ENCODE measurements around the gene CEP44.
A peak's percentile ranks its signal among the peaks of the same experiment; 100 is the strongest.
"Not testable (repeated sequence)": the region's sequence is repeated elsewhere in the genome, so short reads cannot be mapped to it uniquely, and the experiment has no call there.

CEP44 gene, protein sequence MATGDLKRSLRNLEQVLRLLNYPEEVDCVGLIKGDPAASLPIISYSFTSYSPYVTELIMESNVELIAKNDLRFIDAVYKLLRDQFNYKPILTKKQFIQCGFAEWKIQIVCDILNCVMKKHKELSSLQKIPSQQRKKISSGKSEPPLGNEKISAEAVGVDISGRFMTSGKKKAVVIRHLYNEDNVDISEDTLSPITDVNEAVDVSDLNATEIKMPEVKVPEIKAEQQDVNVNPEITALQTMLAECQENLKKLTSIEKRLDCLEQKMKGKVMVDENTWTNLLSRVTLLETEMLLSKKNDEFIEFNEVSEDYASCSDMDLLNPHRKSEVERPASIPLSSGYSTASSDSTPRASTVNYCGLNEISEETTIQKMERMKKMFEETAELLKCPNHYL

DNA sequence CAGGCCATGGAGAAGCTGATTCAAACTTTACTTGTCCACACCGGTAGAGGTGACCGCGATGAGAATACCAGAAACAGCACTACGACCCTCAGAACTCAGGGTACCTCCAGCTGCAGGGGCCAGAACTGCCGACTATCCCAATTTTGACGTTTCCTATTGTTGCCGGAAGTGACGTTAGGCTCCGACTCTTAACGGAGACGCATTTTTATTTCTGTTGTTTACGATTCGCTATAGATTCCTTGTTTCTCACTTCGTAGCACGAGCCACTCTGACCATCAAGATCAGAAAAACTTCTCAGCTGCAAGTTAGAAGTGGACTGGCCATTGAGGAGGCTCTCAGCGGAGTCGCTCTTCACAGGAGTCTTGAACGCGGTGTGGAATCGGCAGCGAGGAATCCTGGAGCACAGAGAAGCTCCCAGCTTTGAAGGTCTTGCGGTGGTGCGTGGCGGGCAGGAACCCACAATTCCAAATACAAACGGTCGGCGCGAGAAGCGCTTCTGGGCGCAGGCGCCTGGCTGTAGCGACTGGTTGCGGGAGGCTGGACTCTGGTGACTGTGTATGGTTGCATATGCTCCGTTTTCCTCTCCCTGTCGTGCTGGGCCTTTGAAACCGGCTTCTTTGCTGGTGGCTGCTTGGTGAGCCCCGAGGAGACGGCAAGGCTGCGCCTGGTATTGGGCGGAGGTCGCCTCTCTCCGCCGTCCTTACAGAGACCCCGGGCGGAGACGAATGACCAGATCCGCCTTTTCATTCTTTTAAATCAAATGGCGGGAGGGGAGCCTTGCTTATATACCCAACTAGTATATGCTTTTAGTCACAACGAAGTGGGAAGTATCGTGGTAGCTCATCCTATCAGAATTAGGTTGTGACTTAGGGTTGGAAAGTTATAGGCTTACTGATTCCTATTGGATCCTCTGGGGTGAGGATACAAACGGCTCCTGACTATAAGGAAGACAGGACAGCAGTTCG, at the start of gene CEP44, which contains the start of gene FBXO8:
Gene CEP44 (plus strand): TSS at position 405 of the 965 bp plus-strand sequence. CDS start 15,211 bp downstream, outside the sequence.
Gene FBXO8 (minus strand): TSS at position 161 of the 965 bp plus-strand sequence. CDS start 20,575 bp downstream, outside the sequence.
- DNase-seq (ENCODE audit: low read depth), result peak; percentile 54

DNA sequence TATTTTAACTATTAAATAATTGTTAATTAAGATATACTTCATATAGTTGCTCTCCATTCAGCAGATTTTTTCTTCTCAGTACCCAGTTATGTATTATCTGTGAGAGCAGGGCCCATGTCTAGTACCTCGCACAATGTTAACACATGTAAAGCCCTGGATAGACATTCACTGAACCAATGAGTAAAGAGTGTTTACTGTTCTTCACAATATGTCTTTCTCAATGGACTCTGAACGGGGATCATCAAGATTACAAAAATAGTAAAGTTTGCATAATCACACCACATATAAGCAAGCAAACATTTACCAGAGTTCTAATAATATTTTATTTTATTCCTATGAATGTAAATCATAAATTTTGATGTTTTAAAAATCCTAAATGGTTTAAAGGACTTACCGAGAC, 47.4 kb upstream of the CEP44 start:
- DNase-seq (ENCODE audit: low read depth), result no peak

DNA sequence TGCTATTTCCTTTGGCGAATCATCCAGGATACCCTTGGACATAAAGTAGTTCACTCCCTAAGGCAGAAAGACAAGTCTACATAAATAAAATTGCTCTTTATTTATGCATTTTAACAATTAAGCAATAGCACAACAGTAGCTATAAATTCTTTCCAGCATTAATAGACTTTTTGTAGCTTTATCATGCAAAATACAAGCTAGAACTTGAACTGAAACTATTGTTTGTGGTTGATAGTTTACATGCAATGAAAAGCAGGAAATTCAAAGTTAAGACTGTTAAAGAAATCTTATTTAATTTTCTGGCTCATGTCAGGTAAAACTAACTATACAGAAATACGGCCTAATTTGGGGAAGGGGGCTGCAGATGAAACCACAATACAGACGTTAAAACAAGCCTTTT, 42.5 kb upstream of the CEP44 start:
- no peak for DNase-seq (ENCODE audit: low read depth)

DNA sequence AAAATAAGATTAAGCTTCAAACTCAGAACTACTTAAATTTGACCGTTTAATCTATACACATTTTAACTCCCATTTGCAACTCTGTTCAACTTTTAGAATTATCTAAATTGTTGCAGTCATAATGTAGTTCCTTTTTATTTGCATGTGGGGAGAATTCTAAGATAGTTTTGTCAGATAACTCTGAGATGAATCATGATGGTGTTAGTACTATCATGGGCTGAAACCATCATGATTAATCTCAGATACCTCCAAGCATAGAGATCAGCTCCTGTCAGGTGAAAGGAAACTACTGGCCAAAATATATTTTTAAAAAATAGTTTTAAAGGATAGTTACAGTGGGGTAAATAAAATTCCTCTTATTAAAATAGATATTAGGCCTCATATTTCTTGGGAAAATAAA, 39.3 kb upstream of the CEP44 start:
- no peak for DNase-seq (ENCODE audit: low read depth)

DNA sequence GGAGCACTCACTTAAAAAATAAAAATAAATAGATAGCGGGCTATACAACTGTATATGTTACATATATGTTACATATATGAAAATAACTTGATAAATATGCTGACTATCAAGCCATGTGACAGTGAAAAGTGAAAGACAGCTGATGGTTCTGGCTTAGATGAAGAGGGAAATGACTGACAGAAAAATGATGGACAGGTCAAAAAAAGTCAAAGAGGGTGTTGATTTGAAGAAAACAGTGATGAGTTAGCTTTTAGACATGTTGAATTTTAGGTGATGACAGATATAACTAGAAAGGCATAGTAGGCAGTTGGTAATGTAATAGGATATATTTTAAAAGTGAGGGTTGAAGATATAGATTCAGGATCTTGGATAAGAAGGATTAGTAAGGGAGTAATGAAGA, 38.0 kb upstream of the CEP44 start:
- DNase-seq (ENCODE audit: low read depth), result no peak

DNA sequence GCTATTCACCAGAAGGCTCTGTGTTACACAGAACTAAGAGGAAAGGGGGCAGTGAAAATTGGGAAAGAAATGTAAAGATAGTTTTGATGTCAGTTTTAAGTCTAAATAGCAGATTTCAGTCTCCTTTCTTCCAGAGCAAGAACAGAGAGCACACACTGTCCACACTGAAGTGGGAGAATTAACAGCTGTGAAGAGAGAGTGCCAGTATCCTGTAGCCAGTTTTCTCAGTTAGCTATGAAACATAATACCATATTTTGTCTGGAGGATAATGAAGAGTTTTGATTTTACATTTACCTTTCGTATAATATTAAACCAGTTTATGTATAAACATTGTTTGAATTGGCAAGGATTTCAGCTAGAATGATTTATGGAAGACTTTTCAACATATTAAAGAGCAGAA, 35.3 kb upstream of the CEP44 start:
- no peak for DNase-seq (ENCODE audit: low read depth)

DNA sequence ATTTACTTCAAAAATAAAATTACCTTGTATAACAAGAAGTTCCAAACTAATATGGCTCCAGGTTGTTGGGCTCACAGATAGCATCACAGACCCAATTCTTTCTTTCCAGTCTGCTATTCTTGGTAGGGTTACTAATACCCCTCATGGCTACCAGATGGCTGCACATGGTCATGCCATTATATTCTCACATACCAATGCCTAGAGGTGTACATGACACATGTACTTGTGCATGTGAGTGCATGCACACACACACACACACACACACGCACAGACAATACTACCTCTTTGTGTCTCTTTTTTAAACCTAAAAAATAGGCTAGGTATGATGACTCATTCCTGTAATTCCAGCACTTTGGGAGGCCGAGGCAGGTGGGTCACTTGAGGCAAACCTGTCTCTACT, 31.3 kb upstream of the CEP44 start:
- DNase-seq (ENCODE audit: low read depth), result no peak

DNA sequence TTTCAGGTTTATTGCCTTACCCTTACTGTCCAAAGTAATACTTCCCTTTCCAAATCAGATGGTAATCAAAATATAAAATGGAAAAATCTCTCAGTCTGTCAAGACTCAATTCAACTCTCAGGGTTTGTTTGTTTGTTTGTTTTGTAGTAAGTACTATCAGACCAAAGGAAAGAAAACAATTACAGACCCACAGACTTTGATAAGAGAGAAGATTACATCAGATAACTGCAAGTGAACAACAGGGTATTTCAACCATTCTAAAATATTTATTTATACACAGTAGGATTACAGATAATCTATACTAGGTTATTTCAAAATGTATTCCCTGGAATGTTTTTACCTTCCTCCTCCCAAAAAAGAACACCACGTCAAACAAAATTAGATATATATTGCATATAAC, 29.1 kb upstream of the CEP44 start:
- no peak for DNase-seq (ENCODE audit: low read depth)

DNA sequence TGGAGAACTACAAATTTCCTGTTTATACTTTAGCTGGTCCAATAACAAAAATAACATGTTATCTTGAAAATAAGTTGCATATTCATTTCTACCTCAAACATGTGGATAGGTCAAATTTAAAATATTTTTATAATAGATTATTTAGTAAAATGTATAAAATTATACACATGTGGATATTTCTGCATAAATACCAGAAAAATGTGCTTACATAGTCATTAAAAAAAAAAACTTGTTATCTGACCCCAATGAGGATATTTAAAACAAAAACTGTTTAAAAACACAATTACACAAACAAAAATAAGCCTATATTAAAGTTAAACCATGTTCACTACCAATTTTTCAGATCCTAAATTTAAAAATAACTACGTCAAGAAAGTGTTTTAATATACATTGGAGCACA, 28.3 kb upstream of the CEP44 start:
- no peak for DNase-seq (ENCODE audit: low read depth)

DNA sequence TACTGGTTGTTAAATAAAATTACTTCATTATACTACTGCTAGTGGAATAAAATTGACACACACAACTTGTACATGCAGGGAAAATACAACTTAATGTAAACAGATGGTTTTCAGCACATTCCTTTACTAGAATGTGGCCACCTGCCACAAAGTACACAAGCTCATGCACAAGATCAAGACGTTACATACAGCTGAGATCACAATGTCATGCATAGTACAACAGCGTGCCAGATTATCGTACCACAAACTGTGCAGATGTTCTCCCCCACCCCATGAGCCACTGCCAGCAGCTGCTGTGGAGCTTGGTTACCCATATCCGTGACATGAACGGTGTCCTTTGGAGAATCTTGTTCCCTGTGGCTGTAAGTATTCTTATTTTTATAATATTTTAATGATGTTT, 27.9 kb upstream of the CEP44 start:
- DNase-seq (ENCODE audit: low read depth), result no peak

DNA sequence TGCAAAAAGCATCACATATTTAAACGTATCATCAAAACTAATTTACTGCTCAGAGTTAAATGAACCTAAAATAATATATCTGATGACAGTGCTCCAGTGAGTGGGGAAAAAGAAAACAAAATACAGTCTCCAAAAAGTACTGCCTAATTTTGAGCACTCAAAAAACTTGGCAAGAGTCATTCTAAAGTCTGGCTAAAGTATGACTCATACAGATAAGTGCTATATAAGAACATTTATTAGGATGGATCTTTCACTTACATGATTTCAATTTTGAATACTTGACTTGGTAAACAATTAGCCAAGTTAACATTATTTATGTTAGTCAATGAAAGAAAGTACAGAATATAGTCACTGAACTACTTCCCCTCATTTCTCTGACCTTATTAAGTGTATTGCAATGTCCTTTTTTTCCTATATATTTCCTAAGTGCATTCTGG, 27.4 kb upstream of the CEP44 start:
- DNase-seq (ENCODE audit: low read depth), result no peak

DNA sequence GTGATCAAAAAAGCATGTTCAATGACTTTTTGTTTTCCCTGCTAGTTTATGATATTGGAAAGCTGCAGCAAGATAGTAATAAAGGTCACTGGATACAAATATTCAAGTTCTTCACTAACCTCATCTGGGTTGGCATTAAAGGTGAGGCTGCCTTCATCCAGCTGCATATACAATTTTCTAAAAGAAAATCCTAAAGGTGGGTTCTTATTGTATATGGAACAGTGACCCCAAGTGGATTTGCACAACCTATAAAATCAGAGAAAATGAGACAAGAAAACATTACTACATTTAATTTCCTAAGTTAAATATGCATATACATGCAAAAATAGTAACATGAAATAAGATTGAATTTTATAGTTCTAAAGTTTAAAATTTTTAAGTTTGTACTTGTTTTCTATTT, 24.1 kb upstream of the CEP44 start:
- DNase-seq (ENCODE audit: low read depth), result no peak

DNA sequence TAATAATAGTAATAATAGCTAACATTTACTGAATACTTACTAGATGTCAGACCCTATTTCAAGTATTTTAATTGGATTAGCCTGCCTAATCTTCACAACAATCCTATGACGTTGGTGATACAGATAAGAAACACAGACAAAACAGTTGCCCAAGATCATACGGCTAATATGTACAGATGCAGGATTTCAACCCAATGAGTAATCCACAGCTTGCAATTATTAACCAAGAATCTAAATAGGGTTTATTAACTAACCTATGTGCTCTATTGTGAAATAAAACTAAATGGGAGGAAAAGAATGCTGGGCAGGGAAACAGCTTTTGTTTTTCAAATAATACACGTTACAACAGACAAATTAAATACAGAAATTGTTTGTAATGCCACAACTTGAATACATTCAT, 23.6 kb upstream of the CEP44 start:
- no peak for DNase-seq (ENCODE audit: low read depth)

DNA sequence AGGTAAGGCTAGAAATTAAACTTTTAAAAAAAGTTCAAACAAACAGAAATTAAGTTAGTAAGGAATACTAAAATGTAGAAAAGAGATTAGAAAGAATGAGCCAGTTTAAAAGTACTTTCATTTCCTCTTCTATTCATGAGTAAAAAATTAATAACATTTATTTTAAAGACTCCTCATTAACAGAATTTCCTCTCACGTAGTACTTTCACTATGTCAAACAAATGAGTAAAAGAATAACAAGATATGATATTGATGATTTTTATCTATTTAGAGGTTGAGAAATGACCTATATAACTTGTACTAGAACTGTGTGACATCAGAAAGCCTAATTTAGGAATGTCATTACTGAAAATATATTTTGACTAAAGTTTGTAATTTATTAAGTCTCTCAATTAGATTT, 22.3 kb upstream of the CEP44 start:
- not testable (repeated sequence) for DNase-seq (ENCODE audit: low read depth)

DNA sequence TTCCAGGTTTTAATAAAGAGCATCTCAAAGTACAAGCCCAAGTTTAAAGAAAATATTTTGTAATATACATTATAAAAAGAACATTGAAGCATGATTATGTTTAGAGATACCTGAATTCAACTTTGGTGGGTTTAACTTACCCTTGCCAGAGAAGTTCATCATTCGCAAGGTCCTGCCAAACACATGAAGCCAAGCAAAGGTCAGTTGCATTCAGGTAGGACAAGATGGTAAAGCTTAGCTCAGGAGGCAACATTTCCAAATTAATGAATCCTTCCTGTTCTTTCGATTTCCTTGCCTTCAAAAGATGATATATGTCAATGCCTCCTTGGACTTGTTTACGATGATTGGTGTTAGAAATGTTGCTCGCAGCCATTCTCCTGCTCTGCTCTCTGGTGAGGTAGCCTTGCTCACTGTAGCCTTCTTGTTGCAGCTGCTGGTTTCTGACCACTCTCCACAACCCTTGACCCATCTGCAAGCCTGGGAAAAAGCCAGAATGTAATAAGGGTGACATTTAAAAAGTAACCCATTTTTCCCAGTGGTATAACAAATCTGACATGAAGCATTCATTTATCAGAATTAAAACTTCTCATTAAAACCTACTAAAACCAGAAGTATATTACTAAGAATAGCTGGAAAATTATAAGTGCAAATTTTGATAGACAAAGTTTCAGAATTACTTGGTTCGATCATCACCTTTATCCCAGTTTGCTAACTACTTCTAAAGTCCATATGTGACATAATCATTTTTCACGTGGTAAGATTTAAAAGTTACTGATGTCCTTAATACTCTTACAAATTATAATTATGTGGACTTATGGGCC, 20.9 kb upstream of the CEP44 start:
- no peak for DNase-seq (ENCODE audit: low read depth)

DNA sequence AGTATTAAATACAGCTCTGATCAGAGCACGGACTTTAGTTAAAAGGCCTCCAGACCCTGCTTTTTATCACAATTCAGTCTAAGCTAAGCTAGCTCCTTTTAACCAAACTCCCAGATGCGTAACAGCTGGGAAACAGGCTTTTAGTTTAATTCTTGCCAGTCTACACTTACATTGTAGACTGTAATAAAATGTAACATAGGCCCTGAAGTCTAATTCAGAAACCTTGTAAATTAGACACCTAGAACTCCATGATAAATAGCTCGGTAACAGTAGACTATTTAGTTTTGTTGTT, 20.3 kb upstream of the CEP44 start:
- no peak for DNase-seq (ENCODE audit: low read depth)

DNA sequence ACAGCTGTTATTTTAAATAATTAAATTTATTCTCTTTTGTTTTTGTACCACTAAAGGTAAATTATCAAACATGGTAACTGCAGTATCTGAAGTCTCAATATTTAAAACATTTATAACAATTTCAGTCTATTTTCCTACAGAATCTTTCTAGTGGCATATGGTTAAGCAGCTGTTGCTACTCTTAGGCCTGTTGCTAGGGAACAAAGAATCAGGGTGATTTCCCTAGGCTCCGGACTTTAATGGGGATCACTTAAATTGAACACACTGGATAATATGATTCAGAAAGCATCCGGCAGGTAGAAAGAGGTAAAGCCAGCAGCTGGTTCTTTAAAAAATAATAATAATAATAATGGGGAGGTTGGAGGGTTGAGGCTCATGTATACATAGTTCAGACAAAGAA, 17.8 kb upstream of the CEP44 start:
- no peak for DNase-seq (ENCODE audit: low read depth)

DNA sequence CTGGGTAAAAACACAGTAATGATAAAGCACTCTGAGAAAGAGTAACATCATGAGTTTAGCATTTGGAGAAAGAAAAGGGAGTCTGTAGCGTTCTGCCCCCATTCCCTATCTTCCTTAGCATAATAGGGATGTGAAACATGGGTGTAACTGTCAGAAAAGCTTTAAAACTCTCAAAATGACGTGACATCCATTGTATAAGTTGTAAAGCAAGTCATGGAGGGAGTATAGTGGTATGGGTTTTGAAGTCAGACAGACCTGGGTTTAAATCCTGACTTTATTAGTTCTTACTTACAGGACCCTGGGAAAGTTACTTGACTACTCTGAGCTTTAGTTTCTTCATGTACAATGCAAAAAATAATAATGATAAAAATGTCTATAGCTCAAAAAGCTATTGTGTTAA, 17.3 kb upstream of the CEP44 start:
- DNase-seq (ENCODE audit: low read depth), result no peak

DNA sequence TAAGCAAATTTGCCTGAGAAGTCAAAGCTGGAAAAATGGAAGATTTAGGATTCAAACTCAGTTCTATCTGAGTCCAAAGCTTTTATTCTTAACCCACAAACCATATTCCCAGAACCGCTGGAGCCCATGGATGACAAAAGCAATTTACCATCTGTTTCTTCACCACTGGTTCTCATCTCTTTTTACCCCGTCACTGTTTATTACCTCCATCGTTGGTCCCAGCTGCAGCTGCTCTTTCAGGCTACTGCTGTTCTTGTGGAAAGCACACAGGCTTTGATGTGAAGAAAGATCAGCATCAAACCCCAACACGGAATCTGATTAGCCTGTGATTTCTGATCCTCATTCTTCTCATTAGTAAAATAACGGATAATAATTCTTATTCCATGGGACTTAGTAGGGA, 9.8 kb upstream of the CEP44 start:
- no peak for DNase-seq (ENCODE audit: low read depth)

DNA sequence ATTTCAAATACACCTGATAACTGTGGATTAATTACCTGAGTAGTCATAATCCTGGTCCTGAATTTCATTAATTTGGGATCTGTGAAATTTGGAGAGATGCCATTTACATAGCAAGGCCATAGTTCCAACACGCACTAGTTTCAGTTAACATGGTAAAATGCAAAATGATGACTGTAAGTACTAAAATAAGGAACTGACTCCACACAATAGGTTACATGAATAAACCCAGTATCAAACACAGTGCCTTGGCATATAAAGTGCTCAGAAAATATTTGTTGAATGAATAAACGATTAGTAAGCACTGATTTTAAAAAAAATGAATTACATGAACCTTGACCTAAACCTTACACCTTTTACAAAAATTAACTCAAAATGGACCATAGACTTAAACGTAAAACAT, 9.3 kb upstream of the CEP44 start:
- no peak for DNase-seq (ENCODE audit: low read depth)

DNA sequence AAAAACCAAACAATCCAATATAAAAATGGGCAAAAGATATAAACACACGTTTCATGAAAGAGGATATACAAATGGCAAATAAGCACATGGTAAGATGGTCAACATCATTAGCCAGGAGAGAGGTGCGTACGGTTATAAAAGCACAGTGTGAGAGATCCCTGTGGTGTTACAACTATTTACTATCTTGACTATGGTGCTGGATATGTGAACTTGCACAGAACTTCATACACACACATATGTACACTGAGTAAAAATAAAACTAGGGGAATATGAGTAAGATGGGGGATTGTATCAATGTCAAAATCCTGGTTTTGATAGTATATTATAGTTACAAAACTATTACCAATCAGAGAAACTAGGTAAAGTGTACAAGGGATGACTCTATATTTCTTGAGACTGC, 8.6 kb upstream of the CEP44 start:
- no peak for DNase-seq (ENCODE audit: low read depth)

DNA sequence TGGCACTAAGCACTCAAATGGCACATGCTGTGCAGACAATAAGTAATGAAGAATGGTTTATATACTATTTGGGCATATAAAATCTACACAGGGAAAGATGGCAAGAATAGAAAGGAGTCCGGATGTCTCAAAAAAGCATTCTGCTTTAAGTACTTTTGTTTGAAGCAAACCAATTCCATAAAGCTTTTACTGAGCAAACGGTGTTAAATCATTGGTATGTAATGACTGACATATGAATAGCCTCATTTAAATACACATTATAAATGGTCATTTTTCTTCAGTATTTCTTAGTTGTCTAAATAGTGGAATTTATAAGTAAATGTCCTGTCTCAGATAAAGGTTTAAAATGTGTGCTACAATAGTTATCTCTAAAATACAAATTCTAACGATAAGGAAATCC, 6.3 kb upstream of the CEP44 start:
- no peak for DNase-seq (ENCODE audit: low read depth)
